ENCODE data around the gene SSTR3. TPM values are rescaled to one million over a fixed set of nuclear protein-coding genes. Genes with fewer than 3 reads are reported as not detected.
A peak's percentile ranks its signal among the peaks of the same experiment; 100 is the strongest.

Gene SSTR3
- total and polyA plus RNA-seq, 9 of the 15 experiments (the other 6 are each of a cell fraction or from before 2014, with no cell fraction given): 0.03 TPM; not detected in 8

GRCh38 chr22:37225481-37225880 is 13.2 kb upstream of the SSTR3 start:
- H3K4me2 ChIP-seq (ENCODE audit: insufficient read depth, low read length): no peak overlapping the region
- intact Hi-C loops (cut with micrococcal nuclease): no loop called here
- TSS peak; percentile 85 for BruUV-seq (replicated peaks)
- ATAC-seq (no peak), DNase-seq (ENCODE audit: extremely low read depth in 1 of 4, low spot score in 3 of 4) (no peak), FAIRE-seq (no peak)
- no peaks in the 10 kb centered on the region for H3K9me3 ChIP-seq (replicated peaks; ENCODE audit: control insufficient read depth, insufficient read depth, low read depth, low read length)
- H4K20me1 ChIP-seq (replicated peaks; ENCODE audit: control insufficient read depth, insufficient read depth, low read length): no peaks in the 10 kb centered on the region
- no peak for TF ChIP-seq ZNF146 (CRISPR knock-in tag; IDR thresholded peaks at IDR 0.05; ENCODE audit: unreplicated experiment)
- TF ChIP-seq ESRRB (CRISPR knock-in tag; IDR thresholded peaks at IDR 0.05; ENCODE audit: borderline replicate concordance): no peak
- TF ChIP-seq CTCF (IDR thresholded peaks at IDR 0.05 in 2 of 3, conservative IDR thresholded peaks at IDR 0.05 in 1 of 3; ENCODE audit: insufficient read depth in 2 of 3, low read depth in 1 of 3, low read length in 3 of 3): peak; percentile 16 to 36 (median 29); a peak in 3 of 6 replicates
- TF ChIP-seq SRF (CRISPR knock-in tag; IDR thresholded peaks at IDR 0.05): no peak
- TF ChIP-seq SREBF1 (IDR thresholded peaks at IDR 0.05; ENCODE audit: borderline replicate concordance, low read depth, low read length): no peak
- H3K9ac ChIP-seq (ENCODE audit: insufficient read depth in 1 of 2, low read depth in 2 of 2, low read length in 2 of 2): no peak overlapping the region
- H3K9me1 ChIP-seq (ENCODE audit: control insufficient read depth, insufficient read depth, low read length): no peaks in the 10 kb centered on the region
- H2AFZ ChIP-seq (ENCODE audit: low read depth, low read length): no peak overlapping the region
- in situ Hi-C loops (cut with MboI): no loop called here
- POLR2A ChIA-PET: interaction anchor here (0.6 to 1.6 kb wide), 3 partner anchors 9 to 650 kb away, joined by 3 to 4 read pairs (median 3); no protein-coding TSS in a partner anchor
- 93% methylated on average over 4 of the region's 8 CpGs for WGBS (ENCODE audit: insufficient coverage, low coverage, missing lambda C conversion rate)
- H3K79me2 ChIP-seq (ENCODE audit: control insufficient read depth, insufficient read depth, low read length): peaks cover 12% of the 10 kb centered on the region
- H3K4me3 ChIP-seq: no peak overlapping the region
- H3K27ac ChIP-seq (ENCODE audit: extremely low read depth, low read depth, low read length): no peak overlapping the region
- CTCF ChIA-PET (ENCODE audit: low intra/inter-chr PET ratio): no interaction called here
- peaks cover 54% of the 10 kb centered on the region; the same call in 2 of the 3 replicates for H3K36me3 ChIP-seq (ENCODE audit: control insufficient read depth, insufficient read depth, low read length)
- H3K27me3 ChIP-seq (ENCODE audit: control insufficient read depth in 2 of 2, insufficient read depth in 2 of 2, low read length in 2 of 2): no peaks in the 10 kb centered on the region
- peaks cover 11 to 25% of the 10 kb centered on the region in 2 experiments for H3K4me1 ChIP-seq (replicated peaks in 1 of 2; ENCODE audit: control insufficient read depth in 2 of 2, insufficient read depth in 2 of 2, low read length in 2 of 2)

Data from K562 (cell line).